Measurements from ENCODE around the gene TVP23A. TPM values are rescaled to one million over a fixed set of nuclear protein-coding genes. Genes with fewer than 3 reads are reported as not detected.

TVP23A gene
- total RNA-seq, 1 experiment from 2014 or later, result not detected

DNA sequence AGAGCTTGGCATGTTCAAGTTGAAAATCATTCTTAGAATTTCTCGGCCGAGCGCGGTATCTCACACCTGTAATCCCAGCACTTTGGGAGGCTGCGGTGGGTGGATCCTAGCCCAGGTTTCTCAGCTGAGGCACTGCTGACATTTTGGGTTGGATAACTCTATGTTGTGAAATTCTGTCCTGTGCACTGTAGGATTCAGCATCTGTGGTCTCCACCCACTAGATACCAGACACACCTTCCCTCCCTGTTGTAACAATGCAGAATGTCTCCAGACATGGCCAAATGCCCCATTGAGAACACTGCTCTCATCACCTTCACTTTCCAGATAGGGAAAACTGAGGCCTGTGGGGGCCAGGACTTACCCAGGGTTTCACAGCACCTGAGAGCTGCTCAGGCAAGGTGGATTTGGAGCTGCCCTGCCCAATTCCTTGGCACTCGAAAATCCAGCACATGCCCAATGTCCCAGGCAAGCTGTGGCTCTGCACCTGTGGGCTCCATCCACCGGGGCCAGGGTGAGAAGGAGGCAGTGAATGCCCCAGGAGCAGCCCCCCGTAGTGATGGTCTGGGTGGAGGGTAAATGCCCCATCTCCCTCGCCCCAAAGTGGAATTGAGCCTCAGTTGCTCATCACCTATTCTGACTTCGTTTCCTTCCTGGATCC lies 20.2 kb upstream of the TVP23A start:
- no peak for DNase-seq (ENCODE audit: low spot score)
- ChIA-PET CTCF (no interaction called here), POLR2A (ENCODE audit: low non-redundant PET) (no interaction called here)
- H3K27ac ChIP-seq (ENCODE audit: low read depth, low read length, poor library complexity, severe bottlenecking), result no peak overlapping the region
- peaks cover 28% of the 10 kb centered on the region for H3K27me3 ChIP-seq (replicated peaks; ENCODE audit: insufficient read depth, low read depth, low read length, poor library complexity)
- no peak overlapping the region for H3K4me3 ChIP-seq (ENCODE audit: low read depth, low read length, poor library complexity, severe bottlenecking)
- intact Hi-C loops (cut with micrococcal nuclease; ENCODE audit: unreplicated experiment), result no loop called here
- no peaks in the 10 kb centered on the region for H3K4me1 ChIP-seq (ENCODE audit: insufficient read depth, low read length, poor library complexity, severe bottlenecking)
- no peaks in the 10 kb centered on the region for H3K36me3 ChIP-seq (ENCODE audit: insufficient read depth, low read length, poor library complexity, severe bottlenecking)
- TF ChIP-seq, protein P1, sequence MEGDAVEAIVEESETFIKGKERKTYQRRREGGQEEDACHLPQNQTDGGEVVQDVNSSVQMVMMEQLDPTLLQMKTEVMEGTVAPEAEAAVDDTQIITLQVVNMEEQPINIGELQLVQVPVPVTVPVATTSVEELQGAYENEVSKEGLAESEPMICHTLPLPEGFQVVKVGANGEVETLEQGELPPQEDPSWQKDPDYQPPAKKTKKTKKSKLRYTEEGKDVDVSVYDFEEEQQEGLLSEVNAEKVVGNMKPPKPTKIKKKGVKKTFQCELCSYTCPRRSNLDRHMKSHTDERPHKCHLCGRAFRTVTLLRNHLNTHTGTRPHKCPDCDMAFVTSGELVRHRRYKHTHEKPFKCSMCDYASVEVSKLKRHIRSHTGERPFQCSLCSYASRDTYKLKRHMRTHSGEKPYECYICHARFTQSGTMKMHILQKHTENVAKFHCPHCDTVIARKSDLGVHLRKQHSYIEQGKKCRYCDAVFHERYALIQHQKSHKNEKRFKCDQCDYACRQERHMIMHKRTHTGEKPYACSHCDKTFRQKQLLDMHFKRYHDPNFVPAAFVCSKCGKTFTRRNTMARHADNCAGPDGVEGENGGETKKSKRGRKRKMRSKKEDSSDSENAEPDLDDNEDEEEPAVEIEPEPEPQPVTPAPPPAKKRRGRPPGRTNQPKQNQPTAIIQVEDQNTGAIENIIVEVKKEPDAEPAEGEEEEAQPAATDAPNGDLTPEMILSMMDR (conservative IDR thresholded peaks at IDR 0.05; ENCODE audit: low read depth, low read length), result no peak
- no peak for TF ChIP-seq EZH2 (IDR thresholded peaks at IDR 0.05; ENCODE audit: borderline replicate concordance, low read depth, low read length, poor library complexity, severe bottlenecking)
- no TSS peak for BruUV-seq (replicated peaks)
- no peaks in the 10 kb centered on the region for H3K9me3 ChIP-seq (ENCODE audit: low read depth, low read length, poor library complexity, severe bottlenecking)

DNA sequence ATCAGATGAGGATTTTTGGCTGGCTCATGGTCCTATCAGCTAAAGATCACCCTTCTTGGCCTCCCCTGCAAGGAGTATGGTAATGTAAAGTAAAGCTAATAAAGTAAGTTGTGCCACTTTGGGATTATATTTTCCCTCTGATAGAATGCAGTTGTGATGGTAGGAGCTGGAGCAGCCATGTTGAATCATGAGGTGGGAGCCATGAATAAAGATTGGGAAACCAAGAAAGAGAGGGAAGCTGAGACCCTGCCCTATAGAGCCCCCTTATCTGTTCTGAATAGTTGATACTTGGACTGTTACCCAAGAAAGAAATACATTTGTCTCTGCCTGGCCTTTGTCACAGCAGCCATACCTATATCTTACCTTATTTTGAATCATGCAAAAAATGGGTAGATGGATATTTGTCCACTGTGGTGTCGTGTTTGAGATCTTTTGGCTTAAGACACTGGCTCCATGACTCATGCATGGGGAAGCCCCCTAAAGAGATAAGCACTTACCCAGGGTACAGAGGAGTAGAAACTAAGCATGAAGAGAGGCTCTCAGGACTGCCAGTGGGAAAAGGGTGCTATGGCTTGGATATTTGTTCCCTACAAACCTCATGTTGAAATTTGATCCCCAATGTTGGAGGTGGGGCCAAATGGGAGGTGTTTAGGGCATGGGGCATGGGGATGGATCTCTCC lies 17.7 kb upstream of the TVP23A start:
- Histone ChIP-seq H3K4me3 (ENCODE audit: low read depth, low read length, poor library complexity, severe bottlenecking) (no peak overlapping the region), H3K27me3 (replicated peaks; ENCODE audit: insufficient read depth, low read depth, low read length, poor library complexity) (peaks cover 27% of the 10 kb centered on the region), H3K36me3 (ENCODE audit: insufficient read depth, low read length, poor library complexity, severe bottlenecking) (no peaks in the 10 kb centered on the region), H3K27ac (ENCODE audit: low read depth, low read length, poor library complexity, severe bottlenecking) (no peak overlapping the region), H3K4me1 (ENCODE audit: insufficient read depth, low read length, poor library complexity, severe bottlenecking) (no peaks in the 10 kb centered on the region), H3K9me3 (ENCODE audit: low read depth, low read length, poor library complexity, severe bottlenecking) (no peaks in the 10 kb centered on the region)
- no TSS peak for BruUV-seq (replicated peaks)
- no peak for DNase-seq (ENCODE audit: low spot score)
- intact Hi-C loops (cut with micrococcal nuclease; ENCODE audit: unreplicated experiment), result no loop called here
- POLR2A ChIA-PET (ENCODE audit: low non-redundant PET), result no interaction called here
- no peak for TF ChIP-seq EZH2 (IDR thresholded peaks at IDR 0.05; ENCODE audit: borderline replicate concordance, low read depth, low read length, poor library complexity, severe bottlenecking)
- TF ChIP-seq, protein P1 (conservative IDR thresholded peaks at IDR 0.05; ENCODE audit: low read depth, low read length), result no peak
- CTCF ChIA-PET, result no interaction called here

DNA sequence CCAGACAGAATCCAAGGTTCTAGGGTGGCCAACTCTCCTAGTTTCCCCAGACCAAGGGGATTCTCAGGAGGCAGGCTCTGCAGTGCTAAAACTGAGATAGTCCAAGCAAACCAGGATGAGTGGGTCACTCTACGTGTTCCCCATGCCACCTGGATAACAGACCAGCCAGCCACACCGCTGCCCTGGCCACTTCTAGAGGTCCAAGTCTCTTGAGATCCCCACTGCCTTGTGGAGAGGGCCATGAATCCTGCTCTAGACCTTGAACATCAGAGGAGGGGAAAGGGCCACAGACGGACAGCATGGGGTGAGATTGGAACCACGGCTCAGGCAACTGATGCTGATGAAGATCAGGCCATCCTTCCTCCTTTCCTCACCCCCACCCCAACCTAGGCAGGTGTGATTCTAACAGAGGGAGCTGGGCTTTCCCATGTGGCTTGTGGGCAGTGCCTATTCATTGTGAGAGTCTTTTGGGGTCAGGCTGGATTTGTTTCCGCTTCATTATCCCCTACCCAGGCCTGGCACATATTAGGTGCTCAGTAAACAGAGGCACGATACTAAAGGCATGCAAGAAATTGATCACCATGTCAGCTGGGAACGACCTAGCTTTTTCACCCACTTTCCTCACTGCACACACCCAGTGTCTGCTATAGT lies 16.8 kb upstream of the TVP23A start:
- Histone ChIP-seq H3K9me3 (ENCODE audit: low read depth, low read length, poor library complexity, severe bottlenecking) (no peaks in the 10 kb centered on the region), H3K4me3 (ENCODE audit: low read depth, low read length, poor library complexity, severe bottlenecking) (no peak overlapping the region), H3K27ac (ENCODE audit: low read depth, low read length, poor library complexity, severe bottlenecking) (no peak overlapping the region), H3K36me3 (ENCODE audit: insufficient read depth, low read length, poor library complexity, severe bottlenecking) (no peaks in the 10 kb centered on the region), H3K4me1 (ENCODE audit: insufficient read depth, low read length, poor library complexity, severe bottlenecking) (no peaks in the 10 kb centered on the region), H3K27me3 (replicated peaks; ENCODE audit: insufficient read depth, low read depth, low read length, poor library complexity) (peaks cover 24% of the 10 kb centered on the region)
- intact Hi-C loops (cut with micrococcal nuclease; ENCODE audit: unreplicated experiment), result no loop called here
- no TSS peak for BruUV-seq (replicated peaks)
- CTCF ChIA-PET, result no interaction called here
- no peak for DNase-seq (ENCODE audit: low spot score)
- POLR2A ChIA-PET (ENCODE audit: low non-redundant PET), result no interaction called here
- TF ChIP-seq, protein P1 (conservative IDR thresholded peaks at IDR 0.05; ENCODE audit: low read depth, low read length), result no peak
